Right lobe of liver (tissue), 4 donors: Measurements from ENCODE around the gene SRP14.

Source experiments
- CTCF ChIP-seq, 4 donors: fragments of 200-600 bp in 3 of 4; fragments of 450-650 bp in 1 of 4; IDR thresholded peaks; one replicate each; pipeline versions ENCODE4 v1.5.1 to v1.8.0; 2016 to 2022; ENCODE audit warnings: antibody characterized with exemption in 4 of 4, mild to moderate bottlenecking in 2 of 4
- POLR2A ChIP-seq: fragments of 450-650 bp; IDR thresholded peaks from one replicate; pipeline ENCODE4 v1.6.1; 2017; ENCODE audit warnings: antibody characterized with exemption, mild to moderate bottlenecking
- donor health status: DM: no; HTN: no; CAD: no.
- donor health status: DM: no; HTN: no; CAD: no.
- donor health status: DM: no; HTN: yes; CAD: no.

GRCh38 chr15:40010686-40011085 lies 28.3 kb downstream of the SRP14 start:
- TF ChIP-seq POLR2A = no peak
- TF ChIP-seq CTCF (IDR thresholded peaks at IDR 0.05) = no peak
